Fibroblast of the aortic adventitia (primary cell): ENCODE measurements around the gene ARHGAP5. TPM values are rescaled to one million over a fixed set of nuclear protein-coding genes. Genes with fewer than 3 reads are reported as not detected.
A peak's percentile ranks its signal among the peaks of the same experiment; 100 is the strongest.

Experiments
- DNase-seq: peaks from one replicate; pipeline ENCODE4 v3.0.0-alpha.2; 2010; ENCODE audit warnings: low read depth
- H3K4me3 ChIP-seq: 2 replicates; pipeline ENCODE4 v1.5.1; 2011; ENCODE audit warnings: low read depth, mild to moderate bottlenecking, control low read depth, low read length, moderate library complexity
- total RNA-seq: library from RNA; depleted of rRNA; stranded (reverse); fragments of >200 nt; gene quantifications from 2 replicates; pipeline ENCODE4 v1.2.3, GENCODE V29; 2012; ENCODE audit warnings: low replicate concordance
- TF ChIP-seq, protein P1 (sequence below): IDR thresholded peaks from 2 replicates; pipeline ENCODE4 v1.5.1; 2011; ENCODE audit warnings: mild to moderate bottlenecking, low read length, control low read depth, inconsistent platforms; ENCODE audit not compliant: insufficient read depth

The ARHGAP5 gene
- total RNA-seq, 1 donor, result 85.4 TPM

DNA sequence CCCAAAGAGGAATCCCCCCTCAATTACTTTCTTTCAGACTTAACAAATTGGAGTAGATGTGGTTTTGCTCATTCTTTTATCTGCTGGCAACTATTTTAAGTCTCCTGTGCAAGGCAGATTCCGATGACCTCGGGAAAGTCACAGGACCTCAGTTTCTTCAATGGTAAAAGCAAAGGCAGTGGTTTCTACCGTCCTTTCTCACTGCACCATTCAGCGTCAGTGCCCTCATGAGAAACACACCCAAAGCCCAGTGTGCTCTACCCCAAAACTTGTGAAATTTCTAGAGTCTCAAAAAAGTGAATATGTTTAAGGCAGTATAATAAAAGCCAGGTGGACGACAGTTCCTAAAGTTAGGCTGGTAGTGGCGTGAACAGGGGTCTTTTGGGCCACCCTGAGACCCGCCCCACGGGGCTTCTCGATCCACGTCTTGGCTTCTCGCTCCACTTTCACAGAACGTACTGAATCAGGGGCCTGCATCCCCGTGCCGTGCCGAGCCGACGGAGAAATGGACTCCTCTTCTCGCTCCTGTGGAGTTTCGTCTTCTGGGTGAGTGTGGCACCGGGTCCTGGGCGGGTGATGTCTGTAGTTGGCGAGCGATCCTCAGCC is 1.3 kb upstream of the ARHGAP5 start:
- TF ChIP-seq, protein P1, sequence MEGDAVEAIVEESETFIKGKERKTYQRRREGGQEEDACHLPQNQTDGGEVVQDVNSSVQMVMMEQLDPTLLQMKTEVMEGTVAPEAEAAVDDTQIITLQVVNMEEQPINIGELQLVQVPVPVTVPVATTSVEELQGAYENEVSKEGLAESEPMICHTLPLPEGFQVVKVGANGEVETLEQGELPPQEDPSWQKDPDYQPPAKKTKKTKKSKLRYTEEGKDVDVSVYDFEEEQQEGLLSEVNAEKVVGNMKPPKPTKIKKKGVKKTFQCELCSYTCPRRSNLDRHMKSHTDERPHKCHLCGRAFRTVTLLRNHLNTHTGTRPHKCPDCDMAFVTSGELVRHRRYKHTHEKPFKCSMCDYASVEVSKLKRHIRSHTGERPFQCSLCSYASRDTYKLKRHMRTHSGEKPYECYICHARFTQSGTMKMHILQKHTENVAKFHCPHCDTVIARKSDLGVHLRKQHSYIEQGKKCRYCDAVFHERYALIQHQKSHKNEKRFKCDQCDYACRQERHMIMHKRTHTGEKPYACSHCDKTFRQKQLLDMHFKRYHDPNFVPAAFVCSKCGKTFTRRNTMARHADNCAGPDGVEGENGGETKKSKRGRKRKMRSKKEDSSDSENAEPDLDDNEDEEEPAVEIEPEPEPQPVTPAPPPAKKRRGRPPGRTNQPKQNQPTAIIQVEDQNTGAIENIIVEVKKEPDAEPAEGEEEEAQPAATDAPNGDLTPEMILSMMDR, result no peak
- DNase-seq, result peak; percentile 26
- peak overlapping the region; percentile 87 for H3K4me3 ChIP-seq

DNA sequence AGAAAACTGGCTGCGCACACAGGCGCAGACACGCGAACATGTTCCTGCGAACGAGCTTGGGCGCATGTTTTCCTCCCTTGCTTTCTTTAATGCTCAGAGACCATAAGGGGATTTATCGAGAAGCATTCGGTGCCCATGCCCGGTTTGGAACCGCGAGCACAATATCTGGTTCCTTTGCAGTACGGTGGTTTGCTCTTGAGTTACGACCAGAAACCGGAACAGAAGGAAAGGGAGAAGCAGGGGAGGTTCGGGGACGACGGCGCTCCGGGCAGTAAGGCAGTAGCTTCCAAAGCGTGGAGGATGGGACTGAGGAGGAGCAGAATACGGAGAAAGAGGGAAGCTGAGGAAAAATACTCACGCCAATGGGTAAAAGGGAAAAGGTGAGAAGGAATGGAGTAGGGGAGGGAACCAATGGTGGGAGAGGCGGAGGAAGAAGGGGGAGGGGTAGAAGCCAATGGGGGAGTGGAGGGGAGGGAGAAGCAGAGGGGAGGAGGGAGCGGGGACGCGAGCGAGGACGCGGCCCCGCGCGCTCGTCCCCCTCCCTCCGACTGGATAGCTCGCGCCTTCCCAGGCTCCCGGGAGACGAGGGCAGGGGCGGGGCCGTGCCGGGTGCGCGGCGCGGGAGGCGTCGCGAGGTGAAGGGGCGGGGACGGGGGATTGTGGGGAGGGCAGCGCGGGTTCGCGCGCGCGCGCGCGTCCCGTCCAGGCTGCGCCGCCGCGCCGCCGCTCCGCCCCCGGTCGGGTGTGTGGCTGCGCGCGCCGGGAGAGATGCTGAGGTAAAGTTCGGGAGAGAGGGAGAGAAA is 625 bp upstream of the ARHGAP5 start:
- TF ChIP-seq, protein P1, result no peak
- H3K4me3 ChIP-seq, result peak overlapping the region; percentile 87
- DNase-seq, result peak; percentile 93

DNA sequence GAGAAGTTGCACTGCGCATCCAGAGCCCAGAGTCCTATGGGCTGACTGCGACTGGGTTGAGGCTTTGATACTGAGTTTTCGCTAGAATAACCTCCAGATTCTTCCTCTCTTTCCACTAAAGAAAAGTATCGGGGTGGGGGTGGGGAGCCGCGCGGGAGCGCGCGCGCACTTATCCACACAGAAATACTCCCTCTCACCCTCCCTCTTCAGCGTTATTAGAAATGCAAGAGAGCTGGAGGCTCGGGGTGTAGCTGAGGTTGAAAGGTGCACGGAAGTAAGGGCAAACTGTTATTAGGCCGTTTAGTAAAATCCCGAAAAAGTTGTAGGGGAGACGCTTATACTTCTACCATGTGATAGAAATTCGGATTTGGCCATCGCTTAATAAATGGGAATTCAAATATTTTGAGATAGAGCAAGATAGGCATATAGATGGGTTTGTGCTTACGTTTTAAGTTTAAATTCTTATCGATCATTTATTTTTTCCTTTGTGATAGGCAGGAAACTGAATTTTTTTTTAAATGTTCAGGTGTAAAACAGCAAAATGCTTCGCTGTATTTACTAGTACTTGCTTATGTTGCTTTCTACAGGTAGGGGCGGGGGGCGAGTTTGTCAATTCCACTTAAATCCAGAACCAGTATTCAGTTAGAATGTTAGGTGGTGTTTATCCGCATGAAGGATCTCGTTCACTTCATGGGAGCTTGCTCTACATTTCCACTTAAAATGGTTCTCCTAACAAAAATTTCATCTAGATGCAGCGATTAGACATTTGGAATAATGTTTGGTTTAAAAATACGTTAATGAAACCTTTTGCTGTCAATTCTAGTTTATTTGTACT is 1.1 kb downstream of the ARHGAP5 start:
- DNase-seq, result peak; percentile 51
- peak overlapping the region; percentile 85 for H3K4me3 ChIP-seq
- TF ChIP-seq, protein P1, result no peak

DNA sequence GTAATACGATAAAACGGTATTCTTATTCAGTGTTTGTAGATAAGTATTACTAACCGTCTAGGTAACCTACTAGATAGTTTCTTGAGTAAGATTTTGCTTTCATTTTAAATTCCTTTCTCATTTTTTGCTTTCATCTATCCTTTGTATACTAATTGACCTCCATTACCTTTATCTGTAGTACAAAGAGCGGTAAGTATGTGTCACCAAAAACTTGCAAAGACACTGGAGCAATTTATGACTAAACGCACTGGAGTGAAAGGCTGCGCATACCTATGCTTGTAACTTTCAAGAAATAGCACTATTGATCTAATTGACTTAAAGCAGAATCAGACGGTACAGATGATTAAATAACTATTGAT is 1.7 kb downstream of the ARHGAP5 start:
- H3K4me3 ChIP-seq, result peak overlapping the region; percentile 85
- TF ChIP-seq, protein P1, result no peak
- DNase-seq, result no peak

DNA sequence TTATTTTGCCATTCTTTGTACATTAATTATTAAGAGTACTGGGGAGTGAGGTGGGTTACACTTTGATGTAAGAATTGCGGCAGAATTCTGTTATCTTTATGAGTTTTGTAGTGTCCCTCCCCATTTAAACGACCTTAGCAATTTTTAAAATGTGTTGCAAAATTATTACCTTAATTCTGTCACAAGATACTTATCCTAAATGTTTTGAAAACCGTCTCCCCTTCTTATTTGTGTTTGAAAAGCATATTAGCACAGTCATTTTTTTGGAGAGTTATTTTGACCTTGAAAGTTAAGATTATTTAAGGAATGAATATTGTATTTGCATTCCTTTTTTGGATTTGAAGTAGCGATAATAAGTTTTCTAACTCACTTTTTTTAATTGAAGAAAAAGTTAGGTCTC is 2.2 kb downstream of the ARHGAP5 start:
- H3K4me3 ChIP-seq, result peak overlapping the region; percentile 85
- no peak for DNase-seq
- TF ChIP-seq, protein P1, result no peak

DNA sequence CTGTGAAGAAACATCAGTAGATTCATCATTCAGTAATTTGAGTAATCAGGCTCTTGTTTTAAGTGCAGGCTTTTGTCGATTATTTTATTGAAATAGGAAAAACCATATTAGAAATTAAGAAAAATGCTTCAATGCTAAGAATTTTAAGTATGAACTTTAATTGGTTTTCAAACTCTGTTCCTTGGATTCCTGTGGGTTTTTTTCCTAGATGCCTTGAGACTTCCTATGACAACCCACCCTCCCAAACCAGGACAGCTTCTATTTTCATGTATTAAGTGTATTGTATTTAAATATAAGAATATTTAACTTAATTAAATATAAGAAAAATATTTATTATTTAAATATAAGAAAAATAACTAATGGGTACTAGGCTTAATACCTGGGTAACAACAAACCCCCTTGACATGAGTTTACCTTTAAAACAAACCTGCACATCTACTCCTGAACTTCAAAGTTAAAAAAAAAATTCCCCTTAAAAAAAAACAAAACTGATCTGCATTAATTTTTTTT is 3.0 kb downstream of the ARHGAP5 start:
- no peak overlapping the region for H3K4me3 ChIP-seq
- peak; percentile 4 for DNase-seq
- TF ChIP-seq, protein P1, result no peak
